ENCODE measurements around the gene CAMK1. TPM values are rescaled to one million over a fixed set of nuclear protein-coding genes. Genes with fewer than 3 reads are reported as not detected.

The CAMK1 gene
- total and polyA plus RNA-seq, 2 of the 4 experiments (the other 2 are of a cell fraction) = 33.3 to 36.4 TPM

GRCh38 chr3:9739181-9739580 lies 30.6 kb downstream of the CAMK1 start:
- Histone ChIP-seq H3K14ac (replicated peaks; ENCODE audit: low read depth, low read length) (no peak overlapping the region), H4K91ac (ENCODE audit: insufficient read depth, low read depth, low read length) (no peak overlapping the region), H3K27me3 (ENCODE audit: control insufficient read depth, insufficient read depth, low read length) (no peaks in the 10 kb centered on the region), H3K36me3 (ENCODE audit: control insufficient read depth, insufficient read depth, low read length) (peaks cover 77% of the 10 kb centered on the region), H3K4me2 (ENCODE audit: low read depth, low read length) (no peak overlapping the region), H3K27ac (ENCODE audit: insufficient read depth, low read length) (no peak overlapping the region), H3K79me1 (ENCODE audit: low read depth in 1 of 2, low read length in 2 of 2) (peaks cover 34 to 44% of the 10 kb centered on the region in 2 experiments), H2BK15ac (ENCODE audit: low read depth, low read length) (no peak overlapping the region), H3K23ac (ENCODE audit: low read depth, low read length) (no peak overlapping the region), H2AFZ (replicated peaks; ENCODE audit: low read length, poor library complexity) (no peak overlapping the region), H4K8ac (ENCODE audit: low read depth in 2 of 2, low read length in 2 of 2) (no peak overlapping the region), H3K9ac (ENCODE audit: low read depth, low read length) (no peak overlapping the region), H3K18ac (ENCODE audit: low read depth, low read length) (no peak overlapping the region), H4K5ac (ENCODE audit: low read depth, low read length) (no peak overlapping the region), H3K9me3 (ENCODE audit: control insufficient read depth, insufficient read depth, low read length) (no peaks in the 10 kb centered on the region), H3K9me1 (ENCODE audit: insufficient read depth, low read length) (peaks cover 1% of the 10 kb centered on the region; the same call in 1 of the 2 replicates), H4K20me1 (ENCODE audit: insufficient read depth, low read length) (peaks cover 16% of the 10 kb centered on the region; the same call in 1 of the 2 replicates), H2AK9ac (replicated peaks; ENCODE audit: low read depth, low read length, poor library complexity) (no peak overlapping the region), H3K4ac (ENCODE audit: low read depth, low read length) (no peak overlapping the region), H2AK5ac (ENCODE audit: low read depth, low read length) (no peak overlapping the region), H2BK120ac (ENCODE audit: low read depth, low read length) (no peak overlapping the region), H2BK20ac (ENCODE audit: low read depth, low read length) (no peak overlapping the region), H3K56ac (ENCODE audit: extremely low read depth, insufficient read depth, low read length) (no peak overlapping the region), H3K4me1 (ENCODE audit: control insufficient read depth, insufficient read depth, low read length) (no peaks in the 10 kb centered on the region), H2BK5ac (ENCODE audit: low read depth, low read length, poor library complexity, severe bottlenecking) (no peak overlapping the region), H3K4me3 (ENCODE audit: insufficient read depth, low read depth, low read length) (no peak overlapping the region)
- dilution Hi-C loops (cut with HindIII; ENCODE audit: low sequenced_read_pairs, unreplicated experiment) (no loop called here), intact Hi-C loops (cut with micrococcal nuclease) (no loop called here), in situ Hi-C loops (cut with MboI; ENCODE audit: low sequenced_read_pairs) (no loop called here)
- DNase-seq (no peak), ATAC-seq (ENCODE audit: low read depth) (no peak)
- CTCF ChIA-PET = no interaction called here
- TF ChIP-seq USF2 (IDR thresholded peaks at IDR 0.05; ENCODE audit: low read depth, low read length) (no peak), RAD21 (IDR thresholded peaks at IDR 0.05; ENCODE audit: low read length) (no peak)
- BruUV-seq (replicated peaks) = no TSS peak
- POLR2A ChIA-PET (ENCODE audit: unreplicated experiment) = no interaction called here
- 94% methylated on average over 13 of the region's 15 CpGs; no CpG with 5 or more reads in 1 of the 2 experiments for WGBS, 2 experiments (ENCODE audit: extremely low coverage in 2 of 2, insufficient read length in 1 of 2)

Data from IMR-90 (cell line).